PC-9 (cell line): ENCODE measurements around the gene ZGRF1. TPM values are rescaled to one million over a fixed set of nuclear protein-coding genes. Genes with fewer than 3 reads are reported as not detected.

Experiments
- BruUV-seq: library from RNA; stranded (reverse); fragments of 400-500 nt; replicated peaks from 2 replicates; lab custom pipeline; 2021; lab: Mats Ljungman, UMichigan
- CTCF ChIA-PET: fragments of 300-600 bp; sonication (Branson Sonifier 250); formaldehyde crosslinking; loops from one replicate; lab custom pipeline; 2022; ENCODE audit warnings: antibody characterized with exemption; lab: Charles Lee
- POLR2A ChIA-PET: fragments of 300-600 bp; sonication (Branson Sonifier 250); formaldehyde crosslinking; loops from one replicate; lab custom pipeline; 2022; ENCODE audit warnings: antibody characterized with exemption; ENCODE audit not compliant: unreplicated experiment; lab: Charles Lee
- DNase-seq, 2 experiments: peaks; one replicate each; pipeline versions ENCODE4 v3.0.0 to v3.0.0-alpha.2; 2015 to 2022; ENCODE audit warnings: mixed read lengths in 1 of 2
- H2AFZ ChIP-seq: fragments of 200-600 bp; sonication (generic); 2 replicates; pipeline ENCODE4 v1.8.1; 2017; ENCODE audit warnings: antibody characterized with exemption
- H3F3A ChIP-seq: fragments of 200-600 bp; sonication (generic); 2 replicates; pipeline ENCODE4 v1.8.1; 2017; ENCODE audit warnings: antibody characterized with exemption, mild to moderate bottlenecking, low read depth; ENCODE audit not compliant: insufficient read depth
- H3K27ac ChIP-seq: fragments of 200-600 bp; sonication (generic); 2 replicates; pipeline ENCODE4 v1.6.1; 2016; ENCODE audit warnings: mixed run types
- H3K27me3 ChIP-seq: fragments of 200-600 bp; sonication (generic); 2 replicates; pipeline ENCODE4 v1.6.1; 2016; ENCODE audit warnings: low read depth, mixed run types; ENCODE audit not compliant: insufficient read depth
- H3K36me3 ChIP-seq: fragments of 200-600 bp; sonication (generic); 2 replicates; pipeline ENCODE4 v1.6.1; 2016; ENCODE audit warnings: low read depth, mixed run types
- H3K4me1 ChIP-seq: fragments of 200-600 bp; sonication (generic); replicated peaks from 2 replicates; pipeline ENCODE4 v1.6.1; 2016; ENCODE audit warnings: mixed run types; ENCODE audit not compliant: insufficient read depth
- H3K4me2 ChIP-seq: fragments of 200-600 bp; sonication (generic); 2 replicates; pipeline ENCODE4 v1.6.1; 2017; ENCODE audit warnings: mixed run types
- H3K4me3 ChIP-seq: fragments of 200-600 bp; sonication (generic); 2 replicates; pipeline ENCODE4 v1.6.1; 2016; ENCODE audit warnings: mixed run types
- H3K79me2 ChIP-seq: fragments of 200-600 bp; sonication (generic); 2 replicates; pipeline ENCODE4 v1.6.1; 2017; ENCODE audit warnings: low read depth, mixed run types
- H3K9me2 ChIP-seq: fragments of 200-600 bp; sonication (generic); 2 replicates; pipeline ENCODE4 v1.8.1; 2017; ENCODE audit warnings: mild to moderate bottlenecking; ENCODE audit not compliant: insufficient read depth
- H3K9me3 ChIP-seq: fragments of 200-600 bp; sonication (generic); 2 replicates; pipeline ENCODE4 v1.8.1; 2016; ENCODE audit warnings: low read depth; ENCODE audit not compliant: insufficient read depth
- H4K20me1 ChIP-seq: fragments of 200-600 bp; sonication (generic); 2 replicates; pipeline ENCODE4 v1.8.1; 2017; ENCODE audit not compliant: insufficient read depth
- CTCF ChIP-seq: fragments of 200-600 bp; sonication (generic); conservative IDR thresholded peaks from 2 replicates; pipeline ENCODE4 v1.6.1; 2017; ENCODE audit warnings: mixed run types, antibody characterized with exemption, mild to moderate bottlenecking, moderate library complexity
- EZH2 ChIP-seq: fragments of 200-600 bp; sonication (generic); IDR thresholded peaks from 2 replicates; pipeline ENCODE4 v1.8.0; 2017; ENCODE audit warnings: antibody characterized with exemption, low read depth
- intact Hi-C: fragments of 100-400 bp; cut with micrococcal nuclease; formaldehyde crosslinking; loops from one replicate; pipeline ENCODE4 v1.10.0; 2022; ENCODE audit not compliant: unreplicated experiment
- total RNA-seq: library from RNA; stranded (reverse); gene quantifications from 2 replicates; pipeline ENCODE4 v1.2.3, GENCODE V29; 2021

The ZGRF1 gene
- total RNA-seq, 1 experiment from 2014 or later = 17.3 TPM

DNA sequence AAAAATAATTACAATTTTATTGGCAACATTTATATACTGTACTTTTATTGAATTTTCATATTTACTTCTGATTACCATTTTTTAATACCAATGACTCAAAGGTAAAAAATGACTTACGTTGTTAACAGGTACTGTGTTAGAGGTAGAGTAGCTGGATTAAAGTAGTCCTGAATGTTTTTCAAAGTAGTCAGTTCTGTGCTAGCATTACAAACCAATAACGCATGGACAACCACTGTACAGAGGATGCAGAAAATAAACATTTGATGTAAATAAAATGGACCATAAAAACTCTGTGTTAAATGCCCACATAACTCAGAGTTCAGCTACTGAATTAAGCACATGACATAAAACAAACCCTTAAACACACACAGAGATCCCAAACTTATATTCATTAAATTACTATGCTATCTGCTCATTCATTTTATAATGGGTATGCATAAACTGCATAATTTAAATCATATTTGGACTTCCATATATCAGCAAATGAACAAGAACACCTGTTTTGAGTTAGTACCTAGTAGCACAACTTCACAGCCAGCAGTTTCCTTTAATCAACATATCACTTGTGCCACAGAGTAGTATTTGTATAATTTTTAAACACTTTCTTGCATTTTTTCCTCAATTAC lies 74.3 kb downstream of the ZGRF1 start:
- no peak overlapping the region for H3K27ac ChIP-seq
- no peaks in the 10 kb centered on the region for H3K27me3 ChIP-seq
- H3K9me2 ChIP-seq = no peaks in the 10 kb centered on the region
- ChIA-PET CTCF (no interaction called here), POLR2A (no interaction called here)
- no peaks in the 10 kb centered on the region for H3K9me3 ChIP-seq
- no peak for TF ChIP-seq CTCF
- 0 out of 2 replicates have a peak, but pooled peaks cover 4% of the 10 kb centered on the region for H3K36me3 ChIP-seq
- H2AFZ ChIP-seq = no peak overlapping the region
- H3K4me2 ChIP-seq = no peak overlapping the region
- no peaks in the 10 kb centered on the region for H3K4me1 ChIP-seq
- H4K20me1 ChIP-seq = no peaks in the 10 kb centered on the region
- no peak for DNase-seq
- no peaks in the 10 kb centered on the region for H3K79me2 ChIP-seq
- no peaks in the 10 kb centered on the region for H3F3A ChIP-seq
- no TSS peak for BruUV-seq
- no peak overlapping the region for H3K4me3 ChIP-seq
- intact Hi-C loops = no loop called here

DNA sequence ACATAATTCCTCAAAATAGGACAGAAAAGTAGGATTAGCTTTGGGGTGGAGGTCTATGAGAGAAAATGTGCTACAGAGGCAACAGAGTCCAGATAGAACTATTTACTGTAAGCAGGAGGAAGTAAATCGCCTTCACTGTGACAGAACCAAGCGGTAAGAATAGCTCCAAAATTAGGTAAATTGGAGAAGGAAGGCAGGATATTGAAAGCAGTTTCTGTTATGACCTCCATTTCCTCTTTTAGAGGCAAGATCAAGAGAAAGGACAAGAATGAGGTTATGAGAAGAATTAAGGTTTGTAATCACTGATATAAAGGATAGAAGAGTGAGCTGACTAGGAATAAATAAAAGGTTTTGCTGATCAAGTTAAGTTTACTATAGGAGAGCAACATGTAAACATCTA lies 76.6 kb downstream of the ZGRF1 start:
- POLR2A ChIA-PET = no interaction called here
- no peak overlapping the region for H3K4me2 ChIP-seq
- no peaks in the 10 kb centered on the region for H3K27me3 ChIP-seq
- no peaks in the 10 kb centered on the region for H3K4me1 ChIP-seq
- no peaks in the 10 kb centered on the region for H4K20me1 ChIP-seq
- H3K9me3 ChIP-seq = no peaks in the 10 kb centered on the region
- intact Hi-C loops = no loop called here
- no TSS peak for BruUV-seq
- CTCF ChIA-PET = no interaction called here
- no peak overlapping the region for H2AFZ ChIP-seq
- no peak overlapping the region for H3K27ac ChIP-seq
- H3F3A ChIP-seq = no peaks in the 10 kb centered on the region
- H3K4me3 ChIP-seq = no peak overlapping the region
- no peaks in the 10 kb centered on the region for H3K79me2 ChIP-seq
- H3K36me3 ChIP-seq = 0 out of 2 replicates have a peak, but pooled peaks cover 4% of the 10 kb centered on the region
- TF ChIP-seq EZH2 (no peak), CTCF (no peak)
- H3K9me2 ChIP-seq = no peaks in the 10 kb centered on the region
- DNase-seq = no peak

GRCh38 chr4:112559053-112559452 lies 77.7 kb downstream of the ZGRF1 start:
- H4K20me1 ChIP-seq = no peaks in the 10 kb centered on the region
- H3K4me1 ChIP-seq = no peaks in the 10 kb centered on the region
- H3F3A ChIP-seq = no peaks in the 10 kb centered on the region
- CTCF ChIA-PET = no interaction called here
- BruUV-seq = no TSS peak
- intact Hi-C loops = no loop called here
- no peak overlapping the region for H2AFZ ChIP-seq
- DNase-seq = no peak
- TF ChIP-seq EZH2 (no peak), CTCF (no peak)
- H3K9me3 ChIP-seq = no peaks in the 10 kb centered on the region
- H3K79me2 ChIP-seq = no peaks in the 10 kb centered on the region
- H3K4me2 ChIP-seq = no peak overlapping the region
- H3K9me2 ChIP-seq = no peaks in the 10 kb centered on the region
- H3K4me3 ChIP-seq = no peak overlapping the region
- 0 out of 2 replicates have a peak, but pooled peaks cover 4% of the 10 kb centered on the region for H3K36me3 ChIP-seq
- no peak overlapping the region for H3K27ac ChIP-seq
- H3K27me3 ChIP-seq = no peaks in the 10 kb centered on the region
- POLR2A ChIA-PET = no interaction called here
